Liver (tissue), 3 donors: ENCODE data around the gene SOX4.

Source experiments
- CTCF ChIP-seq: fragments of 150-350 bp; IDR thresholded peaks from 2 replicates; pipeline ENCODE4 v1.5.1; 2017; ENCODE audit warnings: improper control_type of control experiment, low read depth, low read length; ENCODE audit not compliant: missing input control
- RAD21 ChIP-seq, 2 donors: IDR thresholded peaks; 2 replicates each; pipeline ENCODE4 v1.6.1; 2016; ENCODE audit warnings: antibody characterized with exemption in 2 of 2, mild to moderate bottlenecking in 2 of 2
- RXRA ChIP-seq, 2 donors: IDR thresholded peaks; 2 replicates each; pipeline ENCODE4 v1.6.1; 2017 to 2018; ENCODE audit warnings: antibody characterized with exemption in 2 of 2, mild to moderate bottlenecking in 1 of 2
- TAF1 ChIP-seq: conservative IDR thresholded peaks from 2 replicates; pipeline ENCODE4 v1.6.1; 2016; ENCODE audit warnings: antibody characterized with exemption, mild to moderate bottlenecking
- YY1 ChIP-seq: IDR thresholded peaks from 2 replicates; pipeline ENCODE4 v1.6.1; 2016; ENCODE audit warnings: antibody characterized with exemption, mild to moderate bottlenecking
- donor health status: healthy.
- donor health status: healthy.

DNA sequence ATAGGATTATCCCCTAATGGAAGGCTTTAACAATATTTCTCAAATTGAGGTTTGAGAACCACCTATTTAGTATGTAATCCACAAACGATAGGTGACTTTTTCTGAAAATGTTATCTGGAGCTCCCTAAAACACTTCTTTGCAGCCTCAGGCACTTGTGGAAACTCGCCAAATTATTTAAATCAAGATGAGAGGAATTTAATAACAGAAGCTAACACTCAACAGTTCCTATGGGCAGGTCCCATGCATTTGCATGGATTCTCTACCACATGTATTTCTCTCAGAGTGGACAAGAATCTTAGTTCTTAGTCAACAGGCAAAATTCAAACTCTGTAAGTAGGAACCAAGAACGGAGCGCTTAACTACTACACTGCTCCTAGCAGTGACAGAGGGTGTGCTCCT, 20.7 kb downstream of the SOX4 start:
- no peak for TF ChIP-seq RAD21 (IDR thresholded peaks at IDR 0.05)
- no peak for TF ChIP-seq YY1
- TF ChIP-seq TAF1, result no peak
- no peak for TF ChIP-seq RXRA (IDR thresholded peaks at IDR 0.05)
- TF ChIP-seq CTCF, result no peak
